ENCODE measurements around the gene ME3.

ME3 gene

GRCh38 chr11:86576946-86577624 is 95.3 kb downstream of the ME3 start:
- Histone ChIP-seq H3K36me3 (replicated peaks; ENCODE audit: insufficient read depth, low read length) (no peaks in the 10 kb centered on the region), H3K9ac (ENCODE audit: low read length) (no peak overlapping the region), H3K4me1 (ENCODE audit: low read length) (no peaks in the 10 kb centered on the region), H3K9me2 (replicated peaks; ENCODE audit: insufficient read depth, low read length) (no peaks in the 10 kb centered on the region), H3F3A (ENCODE audit: insufficient read depth, low read length) (no peaks in the 10 kb centered on the region), H3K4me2 (ENCODE audit: low read depth, low read length) (no peak overlapping the region), H3K9me3 (replicated peaks; ENCODE audit: insufficient read depth, low read length) (no peaks in the 10 kb centered on the region), H3K4me3 (ENCODE audit: low read length) (no peak overlapping the region), H2AFZ (ENCODE audit: low read length) (no peak overlapping the region), H3K79me2 (ENCODE audit: low read length) (no peaks in the 10 kb centered on the region), H3K27me3 (replicated peaks; ENCODE audit: insufficient read depth, low read length) (no peaks in the 10 kb centered on the region), H4K20me1 (ENCODE audit: insufficient read depth, low read length) (no peaks in the 10 kb centered on the region), H3K27ac (ENCODE audit: low read length) (no peak overlapping the region)
- no peak for TF ChIP-seq EZH2phosphoT487 (IDR thresholded peaks at IDR 0.05; ENCODE audit: low read length)
- no peak for TF ChIP-seq CTCF (IDR thresholded peaks at IDR 0.05; ENCODE audit: low read length)
- no peak for TF ChIP-seq EZH2 (optimal IDR thresholded peaks at IDR 0.05; ENCODE audit: low read depth, low read length)
- DNase-seq, result no peak

DNA sequence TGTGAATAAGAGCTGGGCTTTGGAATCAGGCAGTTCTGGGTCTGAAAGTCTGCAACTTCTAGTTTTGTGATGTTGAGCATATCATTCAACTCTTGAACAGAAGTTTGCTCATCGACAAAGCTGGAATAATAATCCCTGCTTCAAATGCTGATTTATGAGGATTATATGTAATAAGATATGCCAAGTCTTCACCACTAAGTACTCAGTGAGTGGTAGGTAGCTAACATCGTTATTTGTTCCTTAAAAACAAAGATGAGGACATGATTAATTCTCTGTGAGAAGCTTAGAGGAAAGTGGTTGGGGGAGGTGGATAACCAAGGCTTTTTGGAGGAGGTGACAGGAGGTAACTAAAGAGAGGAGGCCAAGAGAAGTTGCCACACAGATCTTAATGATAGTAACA is 96.5 kb downstream of the ME3 start:
- Histone ChIP-seq H3K4me2 (ENCODE audit: low read depth, low read length) (no peak overlapping the region), H3K4me1 (ENCODE audit: low read length) (no peaks in the 10 kb centered on the region), H3K27ac (ENCODE audit: low read length) (no peak overlapping the region), H3K27me3 (replicated peaks; ENCODE audit: insufficient read depth, low read length) (no peaks in the 10 kb centered on the region), H3K4me3 (ENCODE audit: low read length) (no peak overlapping the region), H3K9me2 (replicated peaks; ENCODE audit: insufficient read depth, low read length) (no peaks in the 10 kb centered on the region), H3F3A (ENCODE audit: insufficient read depth, low read length) (no peaks in the 10 kb centered on the region), H4K20me1 (ENCODE audit: insufficient read depth, low read length) (no peaks in the 10 kb centered on the region), H2AFZ (ENCODE audit: low read length) (no peak overlapping the region), H3K9ac (ENCODE audit: low read length) (no peak overlapping the region), H3K36me3 (replicated peaks; ENCODE audit: insufficient read depth, low read length) (no peaks in the 10 kb centered on the region), H3K9me3 (replicated peaks; ENCODE audit: insufficient read depth, low read length) (no peaks in the 10 kb centered on the region), H3K79me2 (ENCODE audit: low read length) (no peaks in the 10 kb centered on the region)
- DNase-seq, result no peak
- TF ChIP-seq EZH2phosphoT487 (IDR thresholded peaks at IDR 0.05; ENCODE audit: low read length), result no peak
- no peak for TF ChIP-seq CTCF (IDR thresholded peaks at IDR 0.05; ENCODE audit: low read length)
- no peak for TF ChIP-seq EZH2 (optimal IDR thresholded peaks at IDR 0.05; ENCODE audit: low read depth, low read length)

- Histone ChIP-seq H3K4me1 (ENCODE audit: low read length) (no peaks in the 10 kb centered on the region), H3F3A (ENCODE audit: insufficient read depth, low read length) (no peaks in the 10 kb centered on the region), H3K27me3 (replicated peaks; ENCODE audit: insufficient read depth, low read length) (no peaks in the 10 kb centered on the region), H3K79me2 (ENCODE audit: low read length) (no peaks in the 10 kb centered on the region), H3K36me3 (replicated peaks; ENCODE audit: insufficient read depth, low read length) (no peaks in the 10 kb centered on the region), H4K20me1 (ENCODE audit: insufficient read depth, low read length) (no peaks in the 10 kb centered on the region), H3K27ac (ENCODE audit: low read length) (no peak overlapping the region), H3K4me3 (ENCODE audit: low read length) (no peak overlapping the region), H3K9me2 (replicated peaks; ENCODE audit: insufficient read depth, low read length) (no peaks in the 10 kb centered on the region), H3K9ac (ENCODE audit: low read length) (no peak overlapping the region), H3K9me3 (replicated peaks; ENCODE audit: insufficient read depth, low read length) (no peaks in the 10 kb centered on the region), H3K4me2 (ENCODE audit: low read depth, low read length) (no peak overlapping the region), H2AFZ (ENCODE audit: low read length) (no peak overlapping the region)
- no peak for TF ChIP-seq CTCF (IDR thresholded peaks at IDR 0.05; ENCODE audit: low read length)
- TF ChIP-seq EZH2phosphoT487 (IDR thresholded peaks at IDR 0.05; ENCODE audit: low read length), result no peak
- no peak for DNase-seq
Measured at GRCh38 chr11:86575208-86575855, 97.1 kb downstream of the ME3 start.

All from MM.1S (cell line).